Measurements from ENCODE around the gene BICC1. TPM values are rescaled to one million over a fixed set of nuclear protein-coding genes. Genes with fewer than 3 reads are reported as not detected.

The BICC1 gene
- total and polyA plus RNA-seq, 2 of the 13 experiments (the other 11 are each of a cell fraction or from before 2014, with no cell fraction given): 0.18 to 1.5 TPM

DNA sequence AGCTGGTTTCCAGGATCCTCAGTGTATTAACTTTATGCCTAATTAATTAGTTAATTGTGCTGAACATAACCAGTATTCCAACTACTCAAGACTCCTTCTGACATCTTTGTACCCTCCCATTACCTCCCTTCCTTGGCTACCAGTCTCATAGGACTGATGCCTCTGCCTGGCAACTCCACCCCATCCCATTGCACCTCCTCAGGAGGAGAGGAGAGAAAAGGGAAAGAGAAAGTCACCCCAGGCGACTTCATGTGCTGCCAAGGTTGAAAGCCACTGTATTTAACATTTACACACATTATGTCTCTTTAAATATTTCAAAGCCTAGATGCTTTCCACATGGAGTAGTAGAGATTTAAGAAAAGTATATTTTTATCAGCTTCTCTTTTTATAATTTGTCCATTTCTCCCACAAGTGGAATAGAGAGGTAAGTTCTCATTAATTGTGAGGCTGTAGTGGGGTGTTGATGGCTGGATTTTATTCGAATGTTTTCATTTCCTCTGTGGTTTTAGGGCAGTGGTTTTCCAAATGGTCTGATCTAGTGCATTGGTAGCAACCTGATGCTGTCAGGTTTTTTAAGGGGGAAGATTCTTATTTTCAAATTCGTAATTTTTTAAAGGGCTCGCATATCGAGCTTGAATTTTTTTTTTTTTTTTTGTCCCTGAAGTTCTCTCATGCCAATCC lies 148.0 kb downstream of the BICC1 start:
- no peaks in the 10 kb centered on the region for H3K27me3 ChIP-seq (ENCODE audit: control insufficient read depth in 1 of 2, insufficient read depth in 2 of 2, low read length in 2 of 2)
- intact Hi-C loops (cut with micrococcal nuclease; ENCODE audit: unreplicated experiment) (loop anchor here (5.0 kb wide), 1 partner anchor 128 kb away; no protein-coding TSS in a partner anchor), in situ Hi-C loops (cut with HindIII; ENCODE audit: extremely low pct_ligation_motif_present, low pct_unique_long_range_greater_than_20kb) (no loop called here)
- POLR2A ChIA-PET: no interaction called here
- CTCF ChIA-PET (ENCODE audit: low intra/inter-chr PET ratio, low total read pairs): no interaction called here
- no peaks in the 10 kb centered on the region for H3K36me3 ChIP-seq (replicated peaks in 1 of 2; ENCODE audit: control insufficient read depth in 1 of 2, insufficient read depth in 2 of 2, low read length in 2 of 2)
- ATAC-seq: no peak
- no peak overlapping the region for H3K4me2 ChIP-seq (ENCODE audit: low read depth, low read length)
- peaks cover 15% of the 10 kb centered on the region; the same call in 1 of the 2 replicates for H3K9me3 ChIP-seq (ENCODE audit: low read length)
- BruUV-seq (replicated peaks): no TSS peak
- no peak overlapping the region for H3K4me3 ChIP-seq (replicated peaks in 1 of 3; ENCODE audit: insufficient read depth in 1 of 3, low read depth in 2 of 3, low read length in 3 of 3)
- H3K9ac ChIP-seq (ENCODE audit: insufficient read depth, low read depth, low read length): no peak overlapping the region
- 87% methylated on average over 5 of the region's 5 CpGs for WGBS (ENCODE audit: low lambda C conversion rate)
- H4K20me1 ChIP-seq (ENCODE audit: insufficient read depth, low read length): no peaks in the 10 kb centered on the region
- no peak for FAIRE-seq
- peaks cover 20% of the 10 kb centered on the region for H3K4me1 ChIP-seq (ENCODE audit: insufficient read depth, low read length)
- no peak overlapping the region for H2AFZ ChIP-seq (ENCODE audit: low read length)
- no peaks in the 10 kb centered on the region for H3K79me2 ChIP-seq (ENCODE audit: insufficient read depth, low read length)
- no peak for DNase-seq (ENCODE audit: low spot score)
- no peak overlapping the region for H3K27ac ChIP-seq (ENCODE audit: extremely low read length, insufficient read depth, low read length)
- no peak for TF ChIP-seq ZBTB42 (CRISPR knock-in tag; IDR thresholded peaks at IDR 0.05)
- no peak for TF ChIP-seq ZNF569 (CRISPR knock-in tag; IDR thresholded peaks at IDR 0.05; ENCODE audit: borderline replicate concordance)
- TF ChIP-seq, protein P1, sequence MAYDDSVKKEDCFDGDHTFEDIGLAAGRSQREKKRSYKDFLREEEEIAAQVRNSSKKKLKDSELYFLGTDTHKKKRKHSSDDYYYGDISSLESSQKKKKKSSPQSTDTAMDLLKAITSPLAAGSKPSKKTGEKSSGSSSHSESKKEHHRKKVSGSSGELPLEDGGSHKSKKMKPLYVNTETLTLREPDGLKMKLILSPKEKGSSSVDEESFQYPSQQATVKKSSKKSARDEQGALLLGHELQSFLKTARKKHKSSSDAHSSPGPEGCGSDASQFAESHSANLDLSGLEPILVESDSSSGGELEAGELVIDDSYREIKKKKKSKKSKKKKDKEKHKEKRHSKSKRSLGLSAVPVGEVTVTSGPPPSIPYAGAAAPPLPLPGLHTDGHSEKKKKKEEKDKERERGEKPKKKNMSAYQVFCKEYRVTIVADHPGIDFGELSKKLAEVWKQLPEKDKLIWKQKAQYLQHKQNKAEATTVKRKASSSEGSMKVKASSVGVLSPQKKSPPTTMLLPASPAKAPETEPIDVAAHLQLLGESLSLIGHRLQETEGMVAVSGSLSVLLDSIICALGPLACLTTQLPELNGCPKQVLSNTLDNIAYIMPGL (CRISPR knock-in tag; IDR thresholded peaks at IDR 0.05; ENCODE audit: borderline replicate concordance in 1 of 2, low read depth in 1 of 2): no peak
- TF ChIP-seq ZNF292 (CRISPR knock-in tag; IDR thresholded peaks at IDR 0.05; ENCODE audit: borderline replicate concordance, low read depth): no peak
- TF ChIP-seq ZSCAN21 (CRISPR knock-in tag; IDR thresholded peaks at IDR 0.05; ENCODE audit: borderline replicate concordance): no peak
- TF ChIP-seq, protein P2, sequence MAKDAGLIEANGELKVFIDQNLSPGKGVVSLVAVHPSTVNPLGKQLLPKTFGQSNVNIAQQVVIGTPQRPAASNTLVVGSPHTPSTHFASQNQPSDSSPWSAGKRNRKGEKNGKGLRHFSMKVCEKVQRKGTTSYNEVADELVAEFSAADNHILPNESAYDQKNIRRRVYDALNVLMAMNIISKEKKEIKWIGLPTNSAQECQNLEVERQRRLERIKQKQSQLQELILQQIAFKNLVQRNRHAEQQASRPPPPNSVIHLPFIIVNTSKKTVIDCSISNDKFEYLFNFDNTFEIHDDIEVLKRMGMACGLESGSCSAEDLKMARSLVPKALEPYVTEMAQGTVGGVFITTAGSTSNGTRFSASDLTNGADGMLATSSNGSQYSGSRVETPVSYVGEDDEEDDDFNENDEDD (CRISPR knock-in tag; IDR thresholded peaks at IDR 0.05; ENCODE audit: borderline replicate concordance): no peak
- no peak for TF ChIP-seq ZNF883 (CRISPR knock-in tag; IDR thresholded peaks at IDR 0.05; ENCODE audit: not compliant biosample characterization)
- TF ChIP-seq, protein P3, sequence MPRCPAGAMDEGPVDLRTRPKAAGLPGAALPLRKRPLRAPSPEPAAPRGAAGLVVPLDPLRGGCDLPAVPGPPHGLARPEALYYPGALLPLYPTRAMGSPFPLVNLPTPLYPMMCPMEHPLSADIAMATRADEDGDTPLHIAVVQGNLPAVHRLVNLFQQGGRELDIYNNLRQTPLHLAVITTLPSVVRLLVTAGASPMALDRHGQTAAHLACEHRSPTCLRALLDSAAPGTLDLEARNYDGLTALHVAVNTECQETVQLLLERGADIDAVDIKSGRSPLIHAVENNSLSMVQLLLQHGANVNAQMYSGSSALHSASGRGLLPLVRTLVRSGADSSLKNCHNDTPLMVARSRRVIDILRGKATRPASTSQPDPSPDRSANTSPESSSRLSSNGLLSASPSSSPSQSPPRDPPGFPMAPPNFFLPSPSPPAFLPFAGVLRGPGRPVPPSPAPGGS (CRISPR knock-in tag; IDR thresholded peaks at IDR 0.05): no peak
- no peak for TF ChIP-seq SRSF9 (IDR thresholded peaks at IDR 0.05; ENCODE audit: borderline replicate concordance, insufficient read depth, low read depth, low read length, poor library complexity, severe bottlenecking)
- TF ChIP-seq, protein P4, sequence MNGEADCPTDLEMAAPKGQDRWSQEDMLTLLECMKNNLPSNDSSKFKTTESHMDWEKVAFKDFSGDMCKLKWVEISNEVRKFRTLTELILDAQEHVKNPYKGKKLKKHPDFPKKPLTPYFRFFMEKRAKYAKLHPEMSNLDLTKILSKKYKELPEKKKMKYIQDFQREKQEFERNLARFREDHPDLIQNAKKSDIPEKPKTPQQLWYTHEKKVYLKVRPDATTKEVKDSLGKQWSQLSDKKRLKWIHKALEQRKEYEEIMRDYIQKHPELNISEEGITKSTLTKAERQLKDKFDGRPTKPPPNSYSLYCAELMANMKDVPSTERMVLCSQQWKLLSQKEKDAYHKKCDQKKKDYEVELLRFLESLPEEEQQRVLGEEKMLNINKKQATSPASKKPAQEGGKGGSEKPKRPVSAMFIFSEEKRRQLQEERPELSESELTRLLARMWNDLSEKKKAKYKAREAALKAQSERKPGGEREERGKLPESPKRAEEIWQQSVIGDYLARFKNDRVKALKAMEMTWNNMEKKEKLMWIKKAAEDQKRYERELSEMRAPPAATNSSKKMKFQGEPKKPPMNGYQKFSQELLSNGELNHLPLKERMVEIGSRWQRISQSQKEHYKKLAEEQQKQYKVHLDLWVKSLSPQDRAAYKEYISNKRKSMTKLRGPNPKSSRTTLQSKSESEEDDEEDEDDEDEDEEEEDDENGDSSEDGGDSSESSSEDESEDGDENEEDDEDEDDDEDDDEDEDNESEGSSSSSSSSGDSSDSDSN (CRISPR knock-in tag; IDR thresholded peaks at IDR 0.05): no peak
- no peak for TF ChIP-seq KLF11 (CRISPR knock-in tag; IDR thresholded peaks at IDR 0.05)
- no peak for TF ChIP-seq HCFC1 (IDR thresholded peaks at IDR 0.05; ENCODE audit: low read depth, low read length)
- no peak for TF ChIP-seq RCOR2 (CRISPR knock-in tag; IDR thresholded peaks at IDR 0.05)
- no peak for TF ChIP-seq LCORL (IDR thresholded peaks at IDR 0.05)
- no peak for TF ChIP-seq LCORL (CRISPR knock-in tag; IDR thresholded peaks at IDR 0.05)
- TF ChIP-seq, protein P5, sequence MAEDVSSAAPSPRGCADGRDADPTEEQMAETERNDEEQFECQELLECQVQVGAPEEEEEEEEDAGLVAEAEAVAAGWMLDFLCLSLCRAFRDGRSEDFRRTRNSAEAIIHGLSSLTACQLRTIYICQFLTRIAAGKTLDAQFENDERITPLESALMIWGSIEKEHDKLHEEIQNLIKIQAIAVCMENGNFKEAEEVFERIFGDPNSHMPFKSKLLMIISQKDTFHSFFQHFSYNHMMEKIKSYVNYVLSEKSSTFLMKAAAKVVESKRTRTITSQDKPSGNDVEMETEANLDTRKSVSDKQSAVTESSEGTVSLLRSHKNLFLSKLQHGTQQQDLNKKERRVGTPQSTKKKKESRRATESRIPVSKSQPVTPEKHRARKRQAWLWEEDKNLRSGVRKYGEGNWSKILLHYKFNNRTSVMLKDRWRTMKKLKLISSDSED (CRISPR knock-in tag; IDR thresholded peaks at IDR 0.05): no peak
